Lung (tissue), 13 donors: ENCODE results near the gene EGFL8. TPM values are rescaled to one million over a fixed set of nuclear protein-coding genes. Genes with fewer than 3 reads are reported as not detected.

Experiments used
- ATAC-seq: fragments of 200-7000 bp; cut with Tn5 transposase; one replicate; pipeline ENCODE4 v1.9.1; 2020; ENCODE audit warnings: moderate number of reproducible peaks; ENCODE audit not compliant: insufficient read depth, low FRiP score
- DNase-seq, 3 donors: peaks; one replicate each; pipeline ENCODE4 v3.0.0-alpha.2; 2013 to 2017
- H3K27ac ChIP-seq, 2 donors: one replicate each; pipeline ENCODE4 v1.5.1; 2013; ENCODE audit warnings: mild to moderate bottlenecking in 2 of 2, moderate library complexity in 2 of 2, control low read depth in 1 of 2, inconsistent platforms in 1 of 2, low read depth in 1 of 2, low read length in 1 of 2
- H3K27me3 ChIP-seq, 3 donors: one replicate each; pipeline ENCODE4 v1.5.1; 2013; ENCODE audit warnings: low read length in 2 of 3; ENCODE audit not compliant: control insufficient read depth in 3 of 3, insufficient read depth in 3 of 3
- H3K36me3 ChIP-seq, 4 donors: one replicate each; pipeline ENCODE4 v1.5.1; 2013; ENCODE audit warnings: low read length in 4 of 4, mild to moderate bottlenecking in 1 of 4, moderate library complexity in 1 of 4; ENCODE audit not compliant: control insufficient read depth in 4 of 4, insufficient read depth in 4 of 4
- H3K4me1 ChIP-seq, 5 donors: one replicate each; pipeline ENCODE4 v1.5.1; 2013; ENCODE audit warnings: low read length in 5 of 5, mild to moderate bottlenecking in 2 of 5, moderate library complexity in 1 of 5; ENCODE audit not compliant: control insufficient read depth in 5 of 5, insufficient read depth in 5 of 5
- H3K4me3 ChIP-seq: one replicate; pipeline ENCODE4 v1.5.1; 2013; ENCODE audit warnings: mild to moderate bottlenecking, control low read depth, moderate library complexity
- H3K9ac ChIP-seq, 2 donors: one replicate each; pipeline ENCODE4 v1.5.1; 2013; ENCODE audit warnings: low read length in 2 of 2, control low read depth in 1 of 2; ENCODE audit not compliant: insufficient read depth in 1 of 2
- H3K9me3 ChIP-seq, 4 donors: one replicate each; pipeline ENCODE4 v1.5.1; 2013; ENCODE audit warnings: low read length in 3 of 4, mild to moderate bottlenecking in 1 of 4, moderate library complexity in 1 of 4; ENCODE audit not compliant: control insufficient read depth in 4 of 4, insufficient read depth in 3 of 4
- CTCF ChIP-seq: IDR thresholded peaks from 2 replicates; pipeline ENCODE4 v1.5.1; 2012; ENCODE audit warnings: mild to moderate bottlenecking; ENCODE audit errors: control extremely low read depth, extremely low read depth
- WGBS, 2 donors: extraction: QIAGEN DNeasy Blood & Tissue Kit; methylation state at CpG; one replicate each; pipeline ENCODE4 v1.1.7; 2013; 5-methylcytosine and 5-hydroxymethylcytosine counted together
- polyA plus RNA-seq, 2 donors: library from polyadenylated mRNA; stranded (reverse); fragments of 200-250 nt; gene quantifications; one replicate each; pipeline ENCODE4 v1.2.1, GENCODE V29; 2013
- small RNA-seq: library from RNA; depleted of rRNA; stranded (forward); fragments of <200 nt; gene quantifications from one replicate; pipeline ENCODE3, GENCODE V24; 2014; ENCODE audit warnings: low replicate concordance
- total RNA-seq, 2 donors: library from RNA; depleted of rRNA in 1 of 2; stranded (reverse); fragments of >200 nt in 1 of 2; gene quantifications; one replicate each; pipeline ENCODE4 v1.2.1, GENCODE V29; 2014 to 2021
- donor health status: control.
- donor health status: control.
- donor health status: Bipolar disorder and iron deficiency.
- donor health status: healthy.
- donor health status: DM: yes; HTN: yes; CAD: no.

The EGFL8 gene
- total and polyA plus RNA-seq, 4 donors, result 3.8 to 10.9 (median 10.0) TPM

GRCh38 chr6:32216998-32217397, 52.6 kb downstream of the EGFL8 start:
- DNase-seq (no peak), ATAC-seq (no peak)
- Histone ChIP-seq H3K9ac (no peak overlapping the region), H3K27me3 (no peaks in the 10 kb centered on the region), H3K9me3 (no peaks in the 10 kb centered on the region), H3K27ac (no peak overlapping the region), H3K4me3 (no peak overlapping the region), H3K36me3 (peaks cover 0 to 6% (median 0%) of the 10 kb centered on the region in 4 donors), H3K4me1 (peaks cover 0 to 4% (median 0%) of the 10 kb centered on the region in 5 donors)
- no peak for TF ChIP-seq CTCF
- WGBS, 2 donors, result 87 to 95% methylated on average over 11 of the region's 11 CpGs

Small RNA genes within 50 kb of the gene (small RNA-seq; reads per million reads assigned to genes)
- gene AL662884.1 (not detected), gene MIR6833 (not detected)

Other genes starting within 250 kb of the EGFL8 start
- 100 to 1,000 TPM in 1 of 2 donors, 10 to 100 TPM in 1; 28.6 to 194 TPM for gene C2, start 236.9 kb upstream of the EGFL8 start, total RNA-seq
- 100 to 1,000 TPM in 1 of 2 donors, 10 to 100 TPM in 1; 69.1 to 230 TPM for gene C2, start 236.9 kb upstream of the EGFL8 start, polyA plus RNA-seq
- 100 to 1,000 TPM; 212 to 255 TPM for gene CFB, start 218.5 kb upstream of the EGFL8 start, total RNA-seq
- gene CFB, start 218.5 kb upstream of the EGFL8 start, polyA plus RNA-seq, result 100 to 1,000 TPM; 173 to 297 TPM
- gene NELFE, start 205.6 kb upstream of the EGFL8 start, total RNA-seq, result 10 to 100 TPM; 57.5 to 69.0 TPM
- 10 to 100 TPM; 53.1 to 59.9 TPM for gene NELFE, start 205.6 kb upstream of the EGFL8 start, polyA plus RNA-seq
- 10 to 100 TPM; 28.1 to 70.6 TPM for gene SKIC2, start 205.4 kb upstream of the EGFL8 start, total RNA-seq
- 10 to 100 TPM; 52.7 to 78.0 TPM for gene SKIC2, start 205.4 kb upstream of the EGFL8 start, polyA plus RNA-seq
- gene DXO, start 192.5 kb upstream of the EGFL8 start, total RNA-seq, result 10 to 100 TPM; 11.9 to 18.7 TPM
- gene DXO, start 192.5 kb upstream of the EGFL8 start, polyA plus RNA-seq, result 10 to 100 TPM; 15.1 to 23.9 TPM
- 100 to 1,000 TPM in 1 of 2 donors, 10 to 100 TPM in 1; 82.6 to 183 TPM for gene C4A, start 182.5 kb upstream of the EGFL8 start, total RNA-seq
- 100 to 1,000 TPM in 1 of 2 donors, 10 to 100 TPM in 1; 48.3 to 284 TPM for gene C4A, start 182.5 kb upstream of the EGFL8 start, polyA plus RNA-seq
- 100 to 1,000 TPM; 168 to 170 TPM for gene C4B, start 149.8 kb upstream of the EGFL8 start, total RNA-seq
- gene C4B, start 149.8 kb upstream of the EGFL8 start, polyA plus RNA-seq, result 100 to 1,000 TPM in 1 of 2 donors, 10 to 100 TPM in 1; 58.2 to 296 TPM
- gene CYP21A2, start 126.2 kb upstream of the EGFL8 start, total RNA-seq, result 1 to 10 TPM in 1 of 2 donors, under 1 TPM in 1; 0.43 to 1.5 TPM
- 1 to 10 TPM in 1 of 2 donors, under 1 TPM in 1; 0.48 to 1.9 TPM for gene CYP21A2, start 126.2 kb upstream of the EGFL8 start, polyA plus RNA-seq
- gene TNXB, start 55.3 kb upstream of the EGFL8 start, total RNA-seq, result 100 to 1,000 TPM in 1 of 2 donors, 10 to 100 TPM in 1; 56.9 to 117 TPM
- 10 to 100 TPM; 21.3 to 99.8 TPM for gene TNXB, start 55.3 kb upstream of the EGFL8 start, polyA plus RNA-seq
- gene ATF6B, start 36.3 kb upstream of the EGFL8 start, total RNA-seq, result 100 to 1,000 TPM in 1 of 2 donors, 10 to 100 TPM in 1; 50.3 to 101 TPM
- 10 to 100 TPM; 50.1 to 74.5 TPM for gene ATF6B, start 36.3 kb upstream of the EGFL8 start, polyA plus RNA-seq
- 1 to 10 TPM; 2.5 to 4.2 TPM for gene FKBPL, start 34.3 kb upstream of the EGFL8 start, total RNA-seq
- gene FKBPL, start 34.3 kb upstream of the EGFL8 start, polyA plus RNA-seq, result 1 to 10 TPM; 5.1 to 7.3 TPM
- 1 to 10 TPM in 1 of 2 donors, under 1 TPM in 1; 0.57 to 2.0 TPM for gene PRRT1, start 12.7 kb upstream of the EGFL8 start, total RNA-seq
- gene PRRT1, start 12.7 kb upstream of the EGFL8 start, polyA plus RNA-seq, result 1 to 10 TPM in 1 of 2 donors, under 1 TPM in 1; 0.53 to 1.4 TPM
- 100 to 1,000 TPM in 1 of 2 donors, 10 to 100 TPM in 1; 14.9 to 212 TPM for gene PPT2, start 10.5 kb upstream of the EGFL8 start, total RNA-seq
- 1 to 10 TPM; 5.7 to 7.3 TPM for gene PPT2, start 10.5 kb upstream of the EGFL8 start, polyA plus RNA-seq
- 10 to 100 TPM; 24.7 to 52.6 TPM for gene AGPAT1, start 11.5 kb downstream of the EGFL8 start, total RNA-seq
- gene AGPAT1, start 11.5 kb downstream of the EGFL8 start, polyA plus RNA-seq, result 10 to 100 TPM; 32.1 to 48.9 TPM
- gene RNF5, start 13.8 kb downstream of the EGFL8 start, total RNA-seq, result 10 to 100 TPM; 45.2 to 66.7 TPM
- gene RNF5, start 13.8 kb downstream of the EGFL8 start, polyA plus RNA-seq, result 10 to 100 TPM; 56.3 to 94.4 TPM
- gene AGER, start 19.7 kb downstream of the EGFL8 start, total RNA-seq, result 100 to 1,000 TPM; 178 to 342 TPM
- gene AGER, start 19.7 kb downstream of the EGFL8 start, polyA plus RNA-seq, result 1,000 to 10,000 TPM in 1 of 2 donors, 100 to 1,000 TPM in 1; 352 to 1,487 TPM
- gene PBX2, start 25.6 kb downstream of the EGFL8 start, total RNA-seq, result 100 to 1,000 TPM in 1 of 2 donors, 10 to 100 TPM in 1; 86.7 to 128 TPM
- gene PBX2, start 25.6 kb downstream of the EGFL8 start, polyA plus RNA-seq, result 10 to 100 TPM; 56.0 to 85.2 TPM
- 10 to 100 TPM in 1 of 2 donors, 1 to 10 TPM in 1; 8.1 to 54.0 TPM for gene GPSM3, start 28.0 kb downstream of the EGFL8 start, total RNA-seq
- 100 to 1,000 TPM in 1 of 2 donors, 10 to 100 TPM in 1; 40.7 to 145 TPM for gene GPSM3, start 28.0 kb downstream of the EGFL8 start, polyA plus RNA-seq
- gene NOTCH4, start 59.5 kb downstream of the EGFL8 start, total RNA-seq, result 10 to 100 TPM; 43.0 to 43.3 TPM
- 10 to 100 TPM; 38.8 to 54.6 TPM for gene NOTCH4, start 59.5 kb downstream of the EGFL8 start, polyA plus RNA-seq
- not detected for gene TSBP1, start 207.3 kb downstream of the EGFL8 start, total RNA-seq
- not detected for gene TSBP1, start 207.3 kb downstream of the EGFL8 start, polyA plus RNA-seq
- not detected for gene BTNL2, start 242.6 kb downstream of the EGFL8 start, total RNA-seq
- not detected for gene BTNL2, start 242.6 kb downstream of the EGFL8 start, polyA plus RNA-seq